ENCODE data around the gene ADA. TPM values are rescaled to one million over a fixed set of nuclear protein-coding genes. Genes with fewer than 3 reads are reported as not detected.

ADA gene
- polyA plus RNA-seq, 1 of the 3 experiments (the other 2 are of a cell fraction): 25.7 TPM

- TF ChIP-seq EP300 (IDR thresholded peaks at IDR 0.05; ENCODE audit: borderline replicate concordance in 1 of 2, low read depth in 1 of 2, low read length in 1 of 2): no peak
- TF ChIP-seq SMC3 (IDR thresholded peaks at IDR 0.05; ENCODE audit: low read depth, low read length): peak; percentile 96
- TF ChIP-seq MEF2A (IDR thresholded peaks at IDR 0.05; ENCODE audit: borderline replicate concordance, low read depth): no peak
- no peak for TF ChIP-seq GATA2 (CRISPR knock-in tag; IDR thresholded peaks at IDR 0.05)
- peak; percentile 98 for TF ChIP-seq CTCF (IDR thresholded peaks at IDR 0.05)
- TF ChIP-seq NRF1 (IDR thresholded peaks at IDR 0.05; ENCODE audit: low read depth, low read length): 0 out of 2 replicates have a peak, but pooled peaks have one; percentile 25
- TF ChIP-seq RAD21 (IDR thresholded peaks at IDR 0.05; ENCODE audit: low read length): peak; percentile 99
- no peak for TF ChIP-seq NFIC (IDR thresholded peaks at IDR 0.05; ENCODE audit: borderline replicate concordance)
- no peak for TF ChIP-seq IRF3 (IDR thresholded peaks at IDR 0.05; ENCODE audit: low read depth, low read length)
- peak; percentile 87 for TF ChIP-seq ELF1 (IDR thresholded peaks at IDR 0.05)
Measured at GRCh38 chr20:44609516-44610312, 41.8 kb downstream of the ADA start (continued).

GRCh38 chr20:44609006-44609515, 42.4 kb downstream of the ADA start:
- TF ChIP-seq FOSL2 (IDR thresholded peaks at IDR 0.05; ENCODE audit: borderline replicate concordance, low read depth) (no peak), GATA2 (CRISPR knock-in tag; IDR thresholded peaks at IDR 0.05) (0 out of 2 replicates have a peak, but pooled peaks have one; percentile 11), JUND (IDR thresholded peaks at IDR 0.05) (no peak), NRF1 (IDR thresholded peaks at IDR 0.05; ENCODE audit: low read depth, low read length) (no peak), MXI1 (IDR thresholded peaks at IDR 0.05; ENCODE audit: low read depth, low read length) (peak; percentile 31; the same call in 1 of the 2 replicates)
- H3K27ac ChIP-seq (ENCODE audit: low read depth in 2 of 2, low read length in 1 of 2): peak overlapping the region; percentile 55 to 65
- peaks cover 0 to 10% of the 10 kb centered on the region in 2 experiments; a peak in 1 of 4 replicates for H3K4me1 ChIP-seq (ENCODE audit: control insufficient read depth in 1 of 2, insufficient read depth in 2 of 2, low read depth in 1 of 2, low read length in 1 of 2)
- H3K4me2 ChIP-seq: 0 out of 2 replicates have a peak overlapping the region, but pooled peaks have one; percentile 16
- H3K4me3 ChIP-seq (ENCODE audit: low read depth in 2 of 2, low read length in 1 of 2): no peak overlapping the region
- H3K9me2 ChIP-seq: no peaks in the 10 kb centered on the region
- ChIA-PET CTCF (interaction anchor here (0.5 to 3.5 kb wide), 40 partner anchors 7 to 393 kb away, joined by 3 to 26 read pairs (median 6); partner anchors contain the start of genes SERINC3 and TTPAL), POLR2A (no interaction called here)
- no peaks in the 10 kb centered on the region for H3K36me3 ChIP-seq (replicated peaks in 1 of 2; ENCODE audit: control insufficient read depth in 1 of 2, insufficient read depth in 2 of 2, low read length in 1 of 2)
- H4K20me1 ChIP-seq (ENCODE audit: insufficient read depth): no peaks in the 10 kb centered on the region
- H3F3A ChIP-seq (replicated peaks; ENCODE audit: insufficient read depth): peaks cover 7% of the 10 kb centered on the region
- no peak overlapping the region for H3K9ac ChIP-seq
- no peak overlapping the region for H2AFZ ChIP-seq (ENCODE audit: low read depth)
- H3K79me2 ChIP-seq (ENCODE audit: insufficient read depth): peaks cover 21% of the 10 kb centered on the region
- peak; percentile 45 for DNase-seq
- H3K9me3 ChIP-seq: no peaks in the 10 kb centered on the region
- no peaks in the 10 kb centered on the region for H3K27me3 ChIP-seq (ENCODE audit: insufficient read depth)
- 79% methylated on average over 9 of the region's 9 CpGs for WGBS (ENCODE audit: low lambda C conversion rate)

Data from SK-N-SH (cell line).